ENCODE data around the gene ELMO1. TPM values are rescaled to one million over a fixed set of nuclear protein-coding genes. Genes with fewer than 3 reads are reported as not detected.
A peak's percentile ranks its signal among the peaks of the same experiment; 100 is the strongest.

ELMO1 gene
- total RNA-seq, 1 donor from 2014 or later = 110 TPM

DNA sequence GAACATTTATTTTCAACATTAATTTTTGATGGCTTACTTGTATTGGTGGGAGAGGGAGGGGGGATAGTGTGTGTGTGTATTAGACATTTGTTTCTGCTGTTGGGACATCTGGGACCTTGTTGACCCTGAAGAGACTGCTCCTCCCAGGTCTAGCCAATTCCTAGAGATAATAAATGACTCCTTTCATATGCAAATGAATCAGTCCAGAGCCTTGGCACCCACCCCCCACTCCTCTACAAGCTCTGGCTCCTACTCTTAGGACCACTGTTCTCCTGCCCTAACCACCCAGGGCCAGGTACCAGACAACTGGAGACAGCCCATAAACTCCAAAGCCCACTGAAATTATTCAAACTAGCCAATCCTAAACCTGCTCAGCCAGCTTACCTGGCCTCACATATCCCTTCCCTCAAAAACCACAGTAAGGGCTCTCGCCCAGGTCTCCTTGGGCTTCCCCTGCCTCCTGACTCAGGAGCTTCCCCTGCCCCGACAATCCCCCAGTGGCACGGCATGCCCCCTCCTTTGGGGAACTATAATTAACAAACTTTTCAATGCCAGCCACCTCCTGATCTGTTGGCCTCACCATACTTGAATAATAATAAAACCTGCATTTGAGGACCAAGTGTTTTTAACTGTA is 233.3 kb downstream of the ELMO1 start:
- no peaks in the 10 kb centered on the region for H3K27me3 Mint-ChIP-seq
- no peak overlapping the region for H3K4me3 Mint-ChIP-seq
- H3K4me1 Mint-ChIP-seq = peaks cover 18% of the 10 kb centered on the region
- peaks cover 70% of the 10 kb centered on the region for H3K36me3 Mint-ChIP-seq (ENCODE audit: low read depth)
- intact Hi-C loops (cut with micrococcal nuclease) = no loop called here
- DNase-seq = no peak
- H3K9me3 Mint-ChIP-seq = no peaks in the 10 kb centered on the region
- H3K27ac Mint-ChIP-seq = peak overlapping the region; percentile 12

DNA sequence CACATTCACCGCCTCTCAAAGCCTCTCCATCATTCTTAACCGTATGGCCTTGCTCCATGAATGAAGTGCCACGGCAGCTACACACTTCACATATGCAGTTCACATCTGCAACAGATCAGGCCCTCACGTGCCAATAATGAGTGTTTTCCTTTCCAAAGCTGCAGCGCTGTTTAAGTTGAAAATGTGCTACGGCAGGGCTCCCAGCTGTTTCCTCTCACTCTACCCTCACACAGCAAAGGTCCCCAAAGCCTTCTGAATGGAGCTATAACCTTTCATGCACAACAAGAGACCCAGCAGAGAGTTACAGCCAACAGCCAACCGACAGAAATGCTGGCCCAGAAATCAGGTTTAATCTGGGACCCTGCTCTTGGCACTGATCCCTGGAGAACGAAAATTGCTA is 236.1 kb downstream of the ELMO1 start:
- DNase-seq = no peak
- Mint-ChIP-seq H3K4me1 (peaks cover 21% of the 10 kb centered on the region), H3K27me3 (no peaks in the 10 kb centered on the region), H3K36me3 (ENCODE audit: low read depth) (peaks cover 70% of the 10 kb centered on the region), H3K4me3 (no peak overlapping the region), H3K9me3 (no peaks in the 10 kb centered on the region), H3K27ac (no peak overlapping the region)
- intact Hi-C loops (cut with micrococcal nuclease) = no loop called here

DNA sequence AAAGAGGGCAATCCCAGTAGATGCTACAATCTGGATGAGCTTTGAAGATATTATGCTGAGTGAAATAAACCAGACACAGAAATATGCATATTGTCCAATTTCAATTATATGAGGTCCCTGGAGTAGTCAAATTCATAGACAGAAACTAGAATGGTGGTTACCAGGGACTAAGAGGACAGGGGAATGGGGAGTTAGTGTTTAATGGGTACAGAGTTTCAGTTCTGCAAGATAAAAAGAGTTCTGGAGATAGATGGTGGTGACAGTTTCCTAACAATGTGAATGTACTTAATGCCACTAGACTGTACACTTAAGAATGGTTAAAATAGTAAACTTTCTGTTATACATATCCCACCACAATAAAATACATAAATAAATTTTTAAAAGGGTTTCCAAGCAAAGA is 236.6 kb downstream of the ELMO1 start:
- H3K36me3 Mint-ChIP-seq (ENCODE audit: low read depth) = peaks cover 66% of the 10 kb centered on the region
- peaks cover 17% of the 10 kb centered on the region for H3K4me1 Mint-ChIP-seq
- H3K27ac Mint-ChIP-seq = peak overlapping the region; percentile 45
- intact Hi-C loops (cut with micrococcal nuclease) = no loop called here
- no peaks in the 10 kb centered on the region for H3K27me3 Mint-ChIP-seq
- no peak for DNase-seq
- no peak overlapping the region for H3K4me3 Mint-ChIP-seq
- no peaks in the 10 kb centered on the region for H3K9me3 Mint-ChIP-seq

DNA sequence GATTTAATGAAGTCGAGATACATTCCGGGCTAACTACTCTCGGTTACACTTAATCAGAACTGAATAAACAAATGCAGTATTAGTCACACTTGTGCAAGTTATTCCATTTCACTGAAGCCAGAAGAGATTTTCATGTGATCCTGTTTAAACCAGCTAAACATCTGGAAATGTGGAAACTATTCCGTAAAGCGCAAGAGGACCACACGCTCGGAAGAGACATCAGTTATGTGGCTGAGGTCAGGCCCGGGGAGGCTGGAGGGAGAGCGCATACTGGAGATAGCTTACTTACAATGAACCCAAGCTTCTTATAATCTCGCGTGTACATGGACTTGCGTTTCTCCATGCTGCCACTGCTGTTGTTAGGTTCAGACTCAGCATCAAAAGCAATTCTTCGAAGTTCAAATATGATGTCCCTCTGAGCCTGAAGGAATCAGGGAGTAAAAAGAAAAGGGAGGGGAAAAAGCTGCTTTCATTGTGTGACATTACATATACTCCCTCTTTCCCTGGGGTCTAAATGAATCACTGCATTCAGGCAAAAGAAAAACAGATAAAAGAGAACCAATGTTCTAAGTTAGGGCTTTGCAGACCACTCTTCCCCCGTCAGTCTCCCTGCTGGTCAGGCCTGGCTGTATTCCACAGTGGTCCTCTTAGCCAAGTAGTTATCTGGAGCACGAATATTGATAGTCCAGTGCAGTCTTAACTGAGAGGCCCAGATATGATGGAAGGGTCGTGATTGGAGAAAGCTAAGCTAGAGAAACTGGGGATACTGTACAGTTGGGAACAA is 237.4 kb downstream of the ELMO1 start:
- no peaks in the 10 kb centered on the region for H3K27me3 Mint-ChIP-seq
- DNase-seq = no peak
- intact Hi-C loops (cut with micrococcal nuclease) = no loop called here
- H3K27ac Mint-ChIP-seq = no peak overlapping the region
- peaks cover 61% of the 10 kb centered on the region for H3K36me3 Mint-ChIP-seq (ENCODE audit: low read depth)
- H3K4me1 Mint-ChIP-seq = peaks cover 16% of the 10 kb centered on the region
- H3K4me3 Mint-ChIP-seq = no peak overlapping the region
- no peaks in the 10 kb centered on the region for H3K9me3 Mint-ChIP-seq

DNA sequence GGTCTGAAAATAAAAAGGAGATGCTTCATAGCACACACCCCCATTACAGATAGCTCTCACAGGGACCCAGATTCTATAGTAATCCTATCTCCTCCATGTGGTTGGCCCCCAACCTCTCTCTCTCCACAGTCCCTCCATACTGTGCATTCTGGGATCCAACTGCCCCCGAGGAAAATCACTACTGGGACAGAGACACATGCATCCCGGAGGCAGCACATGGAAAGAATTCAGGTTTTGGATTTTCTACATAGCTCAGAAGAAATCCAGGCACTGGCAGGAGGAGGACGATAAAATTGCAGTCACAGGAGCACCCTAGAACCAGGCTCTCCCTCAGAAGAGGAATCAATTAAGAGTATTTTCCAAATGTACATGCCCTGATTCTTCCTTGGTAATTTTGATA is 239.5 kb downstream of the ELMO1 start:
- Mint-ChIP-seq H3K9me3 (no peaks in the 10 kb centered on the region), H3K4me3 (no peak overlapping the region), H3K27me3 (no peaks in the 10 kb centered on the region), H3K27ac (peak overlapping the region; percentile 68), H3K36me3 (ENCODE audit: low read depth) (peaks cover 52% of the 10 kb centered on the region), H3K4me1 (peaks cover 15% of the 10 kb centered on the region)
- intact Hi-C loops (cut with micrococcal nuclease) = loop anchor here (2.0 to 5.0 kb wide), 2 partner anchors 238 to 624 kb away; partner anchors contain the start of gene ELMO1
- DNase-seq = no peak

DNA sequence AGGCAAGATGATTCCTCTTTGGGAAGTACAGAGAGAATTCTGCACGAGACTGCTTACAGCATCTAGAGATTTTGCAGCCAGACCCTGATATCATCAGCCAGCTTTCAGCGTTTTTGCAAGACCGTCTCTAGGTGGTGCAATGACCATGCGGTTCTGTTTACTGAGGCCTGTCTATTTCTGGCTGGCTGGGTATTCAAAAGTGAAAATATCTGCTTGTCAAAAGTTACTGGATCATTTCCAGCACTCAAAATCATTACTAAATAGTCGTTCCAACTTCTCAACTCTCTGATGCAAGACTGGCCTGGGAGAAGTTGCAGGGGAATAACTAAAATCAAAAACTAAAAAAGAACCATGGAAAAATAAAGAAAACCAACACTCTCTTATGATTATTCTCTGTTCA is 240.1 kb downstream of the ELMO1 start:
- Mint-ChIP-seq H3K4me1 (peaks cover 15% of the 10 kb centered on the region), H3K4me3 (no peak overlapping the region), H3K36me3 (ENCODE audit: low read depth) (peaks cover 50% of the 10 kb centered on the region), H3K27ac (no peak overlapping the region), H3K9me3 (no peaks in the 10 kb centered on the region), H3K27me3 (no peaks in the 10 kb centered on the region)
- intact Hi-C loops (cut with micrococcal nuclease) = loop anchor here (1.0 to 5.0 kb wide), 4 partner anchors 145 to 624 kb away; partner anchors contain the start of gene ELMO1
- peak; percentile 83 for DNase-seq

DNA sequence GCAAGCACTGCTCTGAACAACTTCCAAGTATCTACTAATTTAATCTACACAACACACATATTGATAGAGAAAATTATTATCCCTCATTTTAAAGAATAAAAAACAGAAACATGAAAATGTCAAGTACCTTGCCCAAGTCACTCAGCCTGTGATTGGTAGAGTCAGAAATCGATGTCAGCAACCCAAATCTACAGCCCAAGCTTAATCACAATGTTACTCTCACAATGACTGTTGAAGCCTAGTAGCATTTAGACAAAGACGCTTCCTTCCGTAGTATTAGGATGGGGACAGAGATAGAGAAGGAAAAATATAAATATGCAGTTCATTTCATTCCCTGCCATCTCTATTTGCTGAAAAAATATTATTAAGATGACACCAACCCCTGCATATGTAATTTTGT is 242.5 kb downstream of the ELMO1 start:
- no peaks in the 10 kb centered on the region for H3K9me3 Mint-ChIP-seq
- peaks cover 40% of the 10 kb centered on the region for H3K36me3 Mint-ChIP-seq (ENCODE audit: low read depth)
- H3K27me3 Mint-ChIP-seq = no peaks in the 10 kb centered on the region
- no peak for DNase-seq
- peaks cover 14% of the 10 kb centered on the region for H3K4me1 Mint-ChIP-seq
- intact Hi-C loops (cut with micrococcal nuclease) = loop anchor here (5.0 kb wide), 1 partner anchor 241 kb away; the partner anchor contains the start of gene ELMO1
- H3K27ac Mint-ChIP-seq = no peak overlapping the region
- H3K4me3 Mint-ChIP-seq = no peak overlapping the region

DNA sequence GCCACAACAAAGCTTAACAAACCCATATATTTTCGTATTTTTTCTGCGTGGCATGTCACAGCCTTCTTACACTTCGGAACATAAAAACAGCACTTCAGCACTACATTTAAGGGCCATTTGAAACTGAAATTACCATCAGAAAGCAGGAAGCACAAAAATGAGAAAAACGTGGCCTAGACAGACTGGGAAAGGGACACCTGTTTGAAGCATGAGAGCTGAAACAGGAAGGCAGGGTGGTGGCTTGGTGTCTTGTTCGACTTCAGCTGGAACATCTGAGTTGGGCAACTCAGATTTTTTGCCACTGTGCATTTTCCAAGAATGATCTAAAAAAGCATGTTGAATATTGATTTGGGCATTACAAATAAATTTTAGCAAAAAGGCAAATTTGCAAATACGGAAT is 243.2 kb downstream of the ELMO1 start:
- Mint-ChIP-seq H3K27ac (no peak overlapping the region), H3K4me3 (no peak overlapping the region), H3K4me1 (peaks cover 14% of the 10 kb centered on the region), H3K27me3 (no peaks in the 10 kb centered on the region), H3K36me3 (ENCODE audit: low read depth) (peaks cover 35% of the 10 kb centered on the region), H3K9me3 (no peaks in the 10 kb centered on the region)
- DNase-seq = no peak
- intact Hi-C loops (cut with micrococcal nuclease) = loop anchor here (5.0 kb wide), 1 partner anchor 242 kb away; the partner anchor contains the start of gene ELMO1

DNA sequence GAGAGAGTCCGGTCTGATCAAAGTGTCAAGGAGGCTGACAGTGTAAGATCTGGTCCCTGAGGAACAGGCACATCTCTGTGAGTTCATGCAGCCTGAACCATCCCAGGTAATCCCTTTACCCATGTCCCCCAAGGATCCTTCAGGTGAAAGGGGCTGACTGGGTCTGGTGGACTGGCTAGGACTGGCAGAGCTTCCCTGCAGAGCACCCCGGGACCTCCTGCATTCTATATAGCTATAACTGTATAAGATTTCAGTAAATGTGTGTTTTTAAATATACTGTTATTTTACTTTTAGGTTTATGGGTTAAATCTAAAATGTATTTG is 246.8 kb downstream of the ELMO1 start:
- intact Hi-C loops (cut with micrococcal nuclease) = loop anchor here (1.0 kb wide), 1 partner anchor 715 kb away; no protein-coding TSS in a partner anchor
- no peak overlapping the region for H3K27ac Mint-ChIP-seq
- H3K4me1 Mint-ChIP-seq = peaks cover 15% of the 10 kb centered on the region
- no peaks in the 10 kb centered on the region for H3K9me3 Mint-ChIP-seq
- H3K36me3 Mint-ChIP-seq (ENCODE audit: low read depth) = peaks cover 32% of the 10 kb centered on the region
- no peak for DNase-seq
- H3K4me3 Mint-ChIP-seq = no peak overlapping the region
- no peaks in the 10 kb centered on the region for H3K27me3 Mint-ChIP-seq

DNA sequence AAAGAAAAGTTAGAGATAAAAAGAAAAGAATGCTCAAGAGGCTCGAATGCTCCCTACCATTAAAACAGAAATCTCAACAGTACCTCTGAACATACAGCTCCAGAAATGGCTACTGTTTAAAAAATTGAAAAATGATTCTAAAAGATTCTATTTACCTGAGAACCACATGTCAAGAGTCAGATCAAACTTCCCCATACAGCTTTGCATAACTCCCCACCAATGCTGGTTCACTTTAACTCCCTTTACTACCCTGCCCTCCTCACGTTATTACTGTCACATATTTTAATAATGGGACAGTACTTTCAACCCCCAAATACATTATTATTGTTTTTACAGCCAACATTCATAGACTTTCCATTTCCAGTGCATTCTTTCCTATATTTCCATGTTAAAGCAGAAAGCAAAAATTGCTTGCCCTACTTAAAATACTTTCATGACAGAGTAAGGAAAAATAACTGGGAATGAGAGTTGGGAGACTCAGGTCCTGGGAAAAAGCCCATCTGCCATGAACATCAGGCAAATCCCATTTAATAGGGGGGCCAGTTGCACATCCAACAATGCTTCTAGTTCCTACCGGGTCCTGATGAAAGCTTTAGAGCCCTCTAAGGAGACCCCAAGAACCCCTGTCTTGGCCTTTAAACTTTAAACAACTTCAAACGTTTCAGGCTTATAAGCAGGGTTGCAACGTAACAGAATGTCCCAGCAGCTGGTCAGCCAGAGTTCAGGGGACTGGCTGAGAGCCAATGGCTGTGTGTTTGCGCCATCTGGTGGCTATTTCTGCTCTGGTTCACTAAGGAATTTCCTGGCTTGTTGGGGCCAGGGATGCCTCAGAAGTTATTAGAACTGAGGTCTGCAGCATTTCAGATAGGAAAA is 247.4 kb downstream of the ELMO1 start:
- Mint-ChIP-seq H3K27me3 (no peaks in the 10 kb centered on the region), H3K27ac (no peak overlapping the region), H3K4me3 (no peak overlapping the region), H3K36me3 (ENCODE audit: low read depth) (peaks cover 32% of the 10 kb centered on the region), H3K4me1 (peaks cover 12% of the 10 kb centered on the region), H3K9me3 (no peaks in the 10 kb centered on the region)
- intact Hi-C loops (cut with micrococcal nuclease) = loop anchor here (1.0 kb wide), 1 partner anchor 714 kb away; no protein-coding TSS in a partner anchor
- DNase-seq = peak; percentile 83

DNA sequence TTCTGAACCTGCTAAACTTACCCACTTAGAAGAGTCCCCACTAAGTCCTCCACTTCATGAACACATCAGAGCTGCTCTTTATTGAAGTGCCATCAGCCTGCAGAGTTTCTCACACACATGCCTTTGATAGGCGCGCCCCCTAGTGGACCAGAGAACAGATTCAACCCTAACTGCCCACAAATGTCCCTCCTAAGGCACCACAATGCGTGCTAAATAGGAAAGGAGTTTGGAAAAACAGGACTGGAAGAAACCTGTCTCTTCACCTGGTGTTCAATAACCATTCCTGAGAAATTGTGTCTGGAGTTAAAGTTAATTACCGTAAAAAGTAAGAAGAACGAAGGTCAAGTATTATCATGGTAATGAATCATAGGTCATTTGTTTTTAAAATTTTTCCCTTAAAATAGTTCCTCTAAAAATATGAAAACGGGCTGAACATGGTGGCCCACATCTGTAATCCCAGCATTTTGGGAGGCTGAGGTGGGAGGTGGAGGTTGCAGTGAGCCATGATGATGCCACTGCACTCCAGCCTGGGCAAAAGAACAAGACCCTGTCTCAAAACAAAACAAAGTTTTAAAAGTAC is 249.7 kb downstream of the ELMO1 start:
- intact Hi-C loops (cut with micrococcal nuclease) = loop anchor here (2.0 to 5.0 kb wide), 3 partner anchors 154 to 727 kb away; no protein-coding TSS in a partner anchor
- Mint-ChIP-seq H3K9me3 (no peaks in the 10 kb centered on the region), H3K27me3 (no peaks in the 10 kb centered on the region), H3K27ac (no peak overlapping the region), H3K4me3 (no peak overlapping the region), H3K36me3 (ENCODE audit: low read depth) (peaks cover 31% of the 10 kb centered on the region), H3K4me1 (peaks cover 9% of the 10 kb centered on the region)
- DNase-seq = peak; percentile 92

DNA sequence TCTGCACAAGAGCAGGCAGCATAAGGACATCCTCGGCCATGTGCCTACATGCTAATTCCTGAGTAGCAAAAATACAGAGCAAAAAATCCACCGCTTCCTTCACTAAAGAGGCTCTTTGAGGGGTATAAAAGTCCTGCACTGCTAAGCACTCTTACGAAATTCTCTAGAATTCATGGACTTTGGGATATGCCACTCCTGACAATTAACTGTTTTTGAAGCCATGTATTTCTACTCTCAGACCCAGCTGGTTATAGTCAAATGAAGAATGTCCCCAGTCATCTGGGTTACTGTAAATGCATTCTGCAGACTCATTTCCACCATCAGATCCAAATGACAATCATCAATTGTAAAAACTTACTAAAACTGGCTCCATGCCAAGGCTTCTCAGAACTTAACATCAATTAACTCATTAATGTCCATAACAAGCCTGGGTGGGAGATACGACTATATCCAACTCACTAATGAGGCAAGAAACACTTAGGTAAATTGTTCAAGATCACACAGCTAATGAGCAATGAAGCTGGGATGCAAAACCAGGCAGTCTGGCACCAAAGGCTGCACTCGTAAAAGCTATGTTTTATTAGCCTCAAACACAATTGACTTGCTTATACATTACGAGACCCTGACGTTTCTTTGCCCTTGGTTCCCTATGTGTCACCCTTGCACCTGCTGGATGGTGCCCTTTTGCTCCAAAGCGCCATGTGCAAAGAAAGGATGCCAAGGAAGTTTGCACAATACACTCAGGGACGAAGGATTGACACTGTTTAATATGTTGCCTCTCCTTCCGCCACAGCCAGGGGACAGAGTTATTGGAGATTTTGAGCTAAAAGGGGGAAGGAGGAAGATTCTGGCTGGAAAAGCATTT is 250.4 kb downstream of the ELMO1 start:
- Mint-ChIP-seq H3K27me3 (no peaks in the 10 kb centered on the region), H3K9me3 (no peaks in the 10 kb centered on the region), H3K27ac (no peak overlapping the region), H3K4me1 (peaks cover 14% of the 10 kb centered on the region), H3K36me3 (ENCODE audit: low read depth) (peaks cover 27% of the 10 kb centered on the region), H3K4me3 (no peak overlapping the region)
- DNase-seq = no peak
- intact Hi-C loops (cut with micrococcal nuclease) = loop anchor here (2.0 to 5.0 kb wide), 3 partner anchors 155 to 726 kb away; no protein-coding TSS in a partner anchor

All from activated CD4-positive, alpha-beta T cell treated with anti-CD3 and anti-CD28 coated beads, Interleukin-2, amount 10 ng/mL, durations not matched to agents 24 days and 14 days (primary cell).